ENCODE measurements around the gene CPNE8.

Gene CPNE8

DNA sequence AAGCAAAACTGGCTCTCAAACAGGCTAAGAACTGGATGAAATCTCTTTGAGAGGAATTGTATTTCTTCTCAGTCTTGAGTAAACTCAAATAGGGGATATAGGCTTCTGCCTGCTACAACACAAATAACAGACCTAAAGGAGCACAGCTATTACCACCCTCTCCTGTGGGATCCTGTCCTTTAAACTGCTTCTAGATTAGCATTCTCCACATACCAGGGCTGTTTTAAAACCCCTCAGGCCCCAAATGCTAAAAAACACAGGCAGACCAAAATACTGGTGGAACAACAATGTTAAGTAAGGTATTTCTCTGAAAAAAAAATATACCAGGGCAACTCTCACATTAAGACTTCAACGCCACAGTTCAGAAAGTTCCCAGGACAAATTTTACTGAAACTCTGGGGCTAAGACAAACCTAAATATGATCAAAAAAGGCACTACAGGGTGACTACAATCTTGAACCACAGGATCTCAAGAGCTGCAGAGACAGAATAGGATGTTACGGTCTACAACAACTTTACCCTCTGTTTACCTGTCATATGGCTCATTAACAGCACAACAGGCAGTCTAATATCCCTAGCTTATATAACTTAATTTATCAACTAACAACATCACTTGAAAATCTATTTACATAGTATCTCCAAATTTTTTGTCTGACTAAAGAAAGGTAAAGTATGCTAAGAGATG is 7.2 kb downstream of the CPNE8 start:
- DNase-seq (ENCODE audit: extremely low read depth in 1 of 2, low read depth in 1 of 2), result no peak

DNA sequence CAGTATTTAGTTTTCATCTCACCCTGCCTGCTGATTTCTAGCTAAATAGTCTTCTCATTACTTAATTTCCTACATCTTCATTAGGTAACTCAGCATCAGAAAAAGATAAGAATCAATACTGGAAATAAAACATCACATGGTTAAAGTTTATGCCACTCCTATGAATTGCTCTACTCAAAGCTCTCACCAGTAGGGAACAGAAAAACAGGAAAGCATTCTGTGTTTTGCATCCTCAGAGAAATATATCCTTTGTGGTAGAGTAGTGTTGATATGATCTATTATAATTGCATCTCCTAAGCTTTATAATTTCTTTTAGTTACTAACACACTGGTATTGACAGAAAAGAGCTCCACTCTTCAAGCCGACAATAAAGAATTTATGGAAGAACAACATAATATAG is 9.9 kb downstream of the CPNE8 start:
- no peak for DNase-seq (ENCODE audit: extremely low read depth in 1 of 2, low read depth in 1 of 2)

GRCh38 chr12:38892976-38893375 is 12.4 kb downstream of the CPNE8 start:
- DNase-seq (ENCODE audit: extremely low read depth in 1 of 2, low read depth in 1 of 2), result no peak

GRCh38 chr12:38892087-38892786 is 13.2 kb downstream of the CPNE8 start:
- no peak for DNase-seq (ENCODE audit: extremely low read depth in 1 of 2, low read depth in 1 of 2)

- no peak for DNase-seq (ENCODE audit: extremely low read depth in 1 of 2, low read depth in 1 of 2)
Measured at GRCh38 chr12:38890102-38890855, 15.1 kb downstream of the CPNE8 start.

GRCh38 chr12:38889297-38889815 is 16.0 kb downstream of the CPNE8 start:
- DNase-seq (ENCODE audit: extremely low read depth in 1 of 2, low read depth in 1 of 2), result no peak

GRCh38 chr12:38887770-38888169 is 17.6 kb downstream of the CPNE8 start:
- DNase-seq (ENCODE audit: extremely low read depth in 1 of 2, low read depth in 1 of 2), result no peak

DNA sequence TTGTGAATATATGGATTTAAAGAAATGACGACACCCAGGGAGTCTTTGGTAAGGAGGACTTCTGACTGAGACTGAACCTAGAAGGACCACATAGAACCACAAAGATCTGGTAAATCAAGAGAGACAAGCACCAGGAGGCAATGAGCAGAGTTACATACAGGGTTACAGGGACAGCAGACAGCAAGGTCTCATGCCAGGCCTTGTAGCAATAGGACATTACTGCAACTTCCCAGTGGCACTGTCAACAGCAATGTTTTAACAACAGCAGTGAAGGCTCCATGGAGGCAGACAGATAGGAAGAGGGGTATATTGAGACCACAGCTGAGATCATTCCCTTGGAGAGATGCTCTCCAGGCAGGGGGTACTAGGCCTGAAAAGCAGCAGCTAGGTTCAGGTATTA is 18.5 kb downstream of the CPNE8 start:
- no peak for DNase-seq (ENCODE audit: extremely low read depth in 1 of 2, low read depth in 1 of 2)

GRCh38 chr12:38886064-38886463 is 19.3 kb downstream of the CPNE8 start:
- DNase-seq (ENCODE audit: extremely low read depth in 1 of 2, low read depth in 1 of 2), result no peak

DNA sequence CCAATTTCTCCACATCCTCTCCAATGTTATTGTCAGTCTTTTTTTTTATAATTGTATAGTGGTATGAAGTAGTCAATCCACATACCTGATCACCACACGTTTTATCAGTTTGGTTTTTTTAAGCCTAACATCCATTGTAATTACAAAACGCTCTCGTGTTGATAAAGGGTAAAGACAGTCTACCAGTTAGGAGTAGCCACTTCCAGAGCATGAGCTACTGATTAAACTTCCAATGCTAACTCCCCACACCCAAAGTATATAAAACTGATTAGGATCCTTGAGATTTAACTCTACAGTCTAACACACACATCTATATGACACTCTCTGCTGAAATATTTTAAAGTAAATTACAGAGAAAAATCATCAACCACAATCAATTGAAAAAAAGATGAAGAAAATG is 20.7 kb downstream of the CPNE8 start:
- no peak for DNase-seq (ENCODE audit: extremely low read depth in 1 of 2, low read depth in 1 of 2)

DNA sequence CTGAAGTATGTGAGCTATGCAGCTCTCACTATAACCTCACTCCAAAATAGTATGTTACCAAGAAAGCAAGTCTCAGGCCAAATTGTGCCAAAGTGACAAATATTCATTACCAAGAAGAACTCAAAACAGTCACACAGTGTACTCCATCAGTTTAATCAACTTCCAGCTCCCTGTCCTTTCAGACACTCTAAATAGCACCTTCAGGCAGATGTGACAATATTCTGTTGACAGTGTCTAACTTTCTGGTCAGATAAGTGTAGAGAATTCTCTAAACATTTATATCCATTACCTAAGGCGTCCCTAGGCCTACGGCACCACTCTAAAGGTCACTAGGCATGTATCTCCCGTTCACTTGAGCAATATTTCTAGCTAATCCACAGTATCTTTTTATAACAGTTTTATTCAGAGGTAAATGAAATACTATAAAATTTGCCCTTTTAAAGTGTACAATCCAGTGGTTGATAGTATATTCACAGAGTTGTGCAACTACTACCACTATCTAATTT is 21.7 kb downstream of the CPNE8 start:
- no peak for DNase-seq (ENCODE audit: extremely low read depth in 1 of 2, low read depth in 1 of 2)

DNA sequence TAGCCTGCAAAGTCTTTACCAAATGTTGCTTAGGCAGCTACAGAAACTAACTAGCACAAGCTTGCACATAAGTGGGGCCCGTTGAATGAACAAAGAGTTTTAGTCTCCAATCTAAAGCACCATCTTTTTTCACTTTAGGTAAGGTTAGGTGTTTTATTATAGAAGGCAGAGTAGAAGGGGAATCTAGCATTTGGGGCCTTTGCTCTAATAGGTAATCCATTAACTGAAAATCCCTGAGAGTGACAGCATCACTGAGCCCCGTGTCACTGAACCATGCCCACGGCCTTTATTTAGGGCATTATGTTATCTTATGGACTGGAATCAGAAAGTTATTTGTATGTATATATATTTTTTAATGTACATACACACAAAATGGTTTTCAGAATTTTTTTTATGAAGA is 25.1 kb downstream of the CPNE8 start:
- DNase-seq (ENCODE audit: extremely low read depth in 1 of 2, low read depth in 1 of 2), result no peak

DNA sequence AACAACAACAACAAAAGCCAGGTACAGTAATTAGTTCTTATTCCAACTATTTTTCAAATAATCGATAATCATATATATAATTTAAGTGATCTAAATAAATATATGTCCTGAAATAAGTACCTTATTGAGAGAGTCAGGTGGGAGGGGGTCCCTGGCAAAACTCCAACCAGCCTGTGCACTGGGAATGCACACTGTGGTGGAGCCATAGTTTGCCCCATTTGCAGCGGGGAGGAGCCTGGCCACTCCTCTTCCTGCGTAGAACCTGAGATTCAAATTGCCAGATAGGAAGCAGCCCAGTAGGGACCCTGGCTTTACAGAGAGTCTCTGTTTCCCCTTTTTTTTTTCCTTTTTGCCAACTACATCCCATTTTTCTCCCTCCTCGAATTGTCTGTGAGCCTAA is 26.4 kb downstream of the CPNE8 start:
- DNase-seq (ENCODE audit: extremely low read depth in 1 of 2, low read depth in 1 of 2), result no peak

DNA sequence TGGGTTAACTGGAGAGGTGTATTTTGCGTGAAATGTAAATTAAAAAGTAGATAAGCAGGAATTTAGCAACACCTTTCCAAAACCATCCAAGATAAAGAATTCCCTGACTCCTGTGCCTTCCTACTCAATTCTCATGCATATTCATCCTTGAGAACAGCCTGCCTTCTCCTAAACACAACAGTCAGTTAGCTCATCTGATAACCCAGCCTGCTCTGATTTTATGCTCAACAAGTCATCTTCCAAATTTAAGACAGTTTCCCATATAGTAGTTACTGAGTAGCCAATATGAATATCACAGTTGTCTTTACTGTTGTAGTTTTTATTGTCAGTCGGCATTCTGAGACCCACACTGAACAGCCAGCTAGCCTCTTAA is 27.1 kb downstream of the CPNE8 start:
- DNase-seq (ENCODE audit: extremely low read depth in 1 of 2, low read depth in 1 of 2), result no peak

GRCh38 chr12:38875586-38876228 is 29.7 kb downstream of the CPNE8 start:
- no peak for DNase-seq (ENCODE audit: extremely low read depth in 1 of 2, low read depth in 1 of 2)

DNA sequence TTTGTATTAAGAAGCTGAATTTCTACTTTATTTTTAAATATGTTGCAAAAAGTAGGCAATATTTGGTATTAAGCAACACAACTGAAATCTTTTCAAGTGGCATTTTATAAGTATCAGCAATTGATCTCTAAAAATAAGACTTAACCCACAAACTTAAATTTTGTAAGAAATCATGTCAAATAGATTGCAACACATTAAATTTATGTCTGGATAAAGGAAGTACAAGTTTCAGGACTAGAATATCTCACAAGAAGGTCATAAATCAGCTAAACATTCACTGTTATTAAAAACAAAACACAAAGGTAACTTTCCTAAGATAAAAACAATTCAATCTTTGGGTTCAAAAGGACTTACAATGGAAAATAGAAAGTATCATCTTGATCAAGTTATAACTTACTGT is 32.8 kb downstream of the CPNE8 start:
- no peak for DNase-seq (ENCODE audit: extremely low read depth in 1 of 2, low read depth in 1 of 2)

DNA sequence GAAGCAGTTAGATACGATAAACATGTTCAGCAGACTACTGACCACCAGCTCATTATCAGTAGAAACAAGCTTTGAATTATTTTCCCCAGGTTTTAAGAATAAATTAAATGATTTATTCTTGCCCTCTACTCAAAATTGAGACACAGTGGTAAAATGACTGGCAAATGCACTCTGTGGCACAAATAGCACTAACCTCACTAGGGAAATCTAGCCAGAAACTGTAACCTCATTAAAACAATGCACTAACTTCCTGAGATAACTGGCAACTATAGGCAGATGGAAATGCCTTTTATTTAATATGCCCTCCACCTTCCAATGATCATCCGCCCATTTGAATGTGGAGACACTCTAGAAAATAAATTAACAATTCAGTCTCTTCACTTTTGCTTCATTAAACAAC is 33.2 kb downstream of the CPNE8 start:
- no peak for DNase-seq (ENCODE audit: extremely low read depth in 1 of 2, low read depth in 1 of 2)

- DNase-seq (ENCODE audit: extremely low read depth in 1 of 2, low read depth in 1 of 2), result no peak
Measured at GRCh38 chr12:38869036-38869435, 36.4 kb downstream of the CPNE8 start.

- DNase-seq (ENCODE audit: extremely low read depth in 1 of 2, low read depth in 1 of 2), result no peak
Measured at GRCh38 chr12:38850461-38850860, 54.9 kb downstream of the CPNE8 start.

- no peak for DNase-seq (ENCODE audit: extremely low read depth in 1 of 2, low read depth in 1 of 2)
Measured at GRCh38 chr12:38847247-38847646, 58.1 kb downstream of the CPNE8 start.

- DNase-seq (ENCODE audit: extremely low read depth in 1 of 2, low read depth in 1 of 2), result no peak
Measured at GRCh38 chr12:38844267-38844666, 61.1 kb downstream of the CPNE8 start.

Measured in stimulated activated CD8-positive, alpha-beta memory T cell treated with anti-CD3 and anti-CD28 coated beads, Interleukin-7, amount 100 ng/mL, for 48 hours (primary cell).